Neural progenitor cell (in vitro differentiated cells): ENCODE data around the gene TMEM190. TPM values are rescaled to one million over a fixed set of nuclear protein-coding genes. Genes with fewer than 3 reads are reported as not detected.

Experiments
- DNase-seq: peaks from one replicate; pipeline ENCODE4 v3.0.0-alpha.2; 2016; ENCODE audit warnings: low spot score
- H2AFZ ChIP-seq: fragments of 200-600 bp; sonication (generic); replicated peaks from 2 replicates; pipeline ENCODE4 v1.6.1; 2016; ENCODE audit warnings: antibody characterized with exemption
- H3F3A ChIP-seq: fragments of 200-600 bp; sonication (generic); 2 replicates; pipeline ENCODE4 v1.6.1; 2016; ENCODE audit warnings: antibody characterized with exemption, low read depth
- H3K27ac ChIP-seq: fragments of 200-600 bp; sonication (generic); 2 replicates; pipeline ENCODE4 v1.5.1; 2016; ENCODE audit warnings: mild to moderate bottlenecking
- H3K27me3 ChIP-seq: fragments of 200-600 bp; sonication (generic); 2 replicates; pipeline ENCODE4 v1.6.1; 2016; ENCODE audit warnings: mild to moderate bottlenecking, moderate library complexity
- H3K36me3 ChIP-seq: fragments of 200-600 bp; sonication (generic); 2 replicates; pipeline ENCODE4 v1.5.1; 2016
- H3K4me1 ChIP-seq: fragments of 200-600 bp; sonication (generic); 2 replicates; pipeline ENCODE4 v1.6.1; 2016; ENCODE audit warnings: mixed run types
- H3K4me2 ChIP-seq: fragments of 200-600 bp; sonication (generic); 2 replicates; pipeline ENCODE4 v1.6.1; 2016
- H3K4me3 ChIP-seq: fragments of 200-600 bp; sonication (generic); 2 replicates; pipeline ENCODE4 v1.5.1; 2016
- H3K79me2 ChIP-seq: fragments of 200-600 bp; sonication (generic); 2 replicates; pipeline ENCODE4 v1.6.1; 2016; ENCODE audit warnings: low read depth
- H3K9ac ChIP-seq: fragments of 200-600 bp; sonication (generic); 2 replicates; pipeline ENCODE4 v1.6.1; 2016
- H3K9me3 ChIP-seq: fragments of 200-600 bp; sonication (generic); 2 replicates; pipeline ENCODE4 v1.5.1; 2016; ENCODE audit warnings: low read depth
- H4K20me1 ChIP-seq: fragments of 200-600 bp; sonication (generic); 2 replicates; pipeline ENCODE4 v1.6.1; 2016; ENCODE audit warnings: low read depth
- H3K27ac Mint-ChIP-seq: 3 replicates; pipeline ENCODE4 v1.8.0; 2021; ENCODE audit warnings: mixed read lengths
- H3K27me3 Mint-ChIP-seq: 2 replicates; pipeline ENCODE4 v1.8.0; 2022; ENCODE audit warnings: low read depth, mild to moderate bottlenecking, inconsistent platforms, moderate library complexity, mixed read lengths; ENCODE audit not compliant: insufficient read depth
- H3K36me3 Mint-ChIP-seq: 3 replicates; pipeline ENCODE4 v1.8.0; 2021; ENCODE audit warnings: mixed read lengths
- H3K4me1 Mint-ChIP-seq: 3 replicates; pipeline ENCODE4 v1.8.0; 2021; ENCODE audit warnings: mixed read lengths
- H3K4me3 Mint-ChIP-seq: 3 replicates; pipeline ENCODE4 v1.8.0; 2021; ENCODE audit warnings: mild to moderate bottlenecking, moderate library complexity, mixed read lengths
- H3K9me3 Mint-ChIP-seq: 3 replicates; pipeline ENCODE4 v1.8.0; 2020; ENCODE audit warnings: mixed read lengths
- EZH2 ChIP-seq: fragments of 200-600 bp; sonication (generic); IDR thresholded peaks from 2 replicates; pipeline ENCODE4 v1.6.1; 2017; ENCODE audit warnings: antibody characterized with exemption, mild to moderate bottlenecking, moderate library complexity
- EZH2phosphoT487 ChIP-seq: fragments of 200-600 bp; sonication (generic); IDR thresholded peaks from 2 replicates; pipeline ENCODE4 v1.6.1; 2017; ENCODE audit warnings: antibody characterized with exemption
- total RNA-seq: library from RNA; depleted of rRNA; stranded (reverse); fragments of >200 nt; gene quantifications from 2 replicates; pipeline ENCODE4 v1.2.3, GENCODE V29; 2015; ENCODE audit warnings: low replicate concordance
- TF ChIP-seq, protein P1 (sequence below): fragments of 200-600 bp; sonication (generic); IDR thresholded peaks from 2 replicates; pipeline ENCODE4 v1.5.1; 2017; ENCODE audit warnings: antibody characterized with exemption, mild to moderate bottlenecking

Gene TMEM190
- total RNA-seq, 1 donor from 2014 or later: not detected

DNA sequence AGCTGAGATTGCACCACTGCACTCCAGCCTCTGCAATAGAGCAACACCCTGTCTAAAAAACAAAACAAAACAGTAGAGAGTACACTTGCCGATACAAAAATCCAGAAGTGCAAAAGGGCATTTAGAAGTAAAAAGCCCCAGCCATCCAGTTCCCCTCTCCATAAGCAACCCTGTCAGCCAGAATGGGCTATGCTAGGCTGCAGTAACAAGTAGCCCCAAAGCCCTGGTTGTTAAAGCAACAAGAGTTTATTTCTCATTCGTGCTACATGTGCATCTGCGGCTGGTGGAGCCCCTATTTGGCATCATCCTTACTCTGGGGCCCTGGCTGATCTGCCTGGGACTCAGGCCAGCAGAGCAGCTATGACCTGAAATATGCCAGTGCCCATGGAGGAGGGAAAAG, 47.9 kb downstream of the TMEM190 start:
- Histone ChIP-seq H3K27me3 (peaks cover 11% of the 10 kb centered on the region), H3K4me1 (no peaks in the 10 kb centered on the region), H3K9ac (no peak overlapping the region), H3K79me2 (no peaks in the 10 kb centered on the region), H3K27ac (no peak overlapping the region), H4K20me1 (no peaks in the 10 kb centered on the region), H3K4me3 (no peak overlapping the region), H2AFZ (no peak overlapping the region), H3K9me3 (no peaks in the 10 kb centered on the region), H3K4me2 (no peak overlapping the region), H3F3A (no peaks in the 10 kb centered on the region), H3K36me3 (no peaks in the 10 kb centered on the region)
- H3K9me3 Mint-ChIP-seq: no peaks in the 10 kb centered on the region
- H3K4me1 Mint-ChIP-seq: no peaks in the 10 kb centered on the region
- H3K27me3 Mint-ChIP-seq: peaks cover 12% of the 10 kb centered on the region
- no peak for DNase-seq
- peak overlapping the region; percentile 55 for H3K4me3 Mint-ChIP-seq
- H3K27ac Mint-ChIP-seq: no peak overlapping the region
- no peaks in the 10 kb centered on the region for H3K36me3 Mint-ChIP-seq
- TF ChIP-seq EZH2phosphoT487 (no peak), EZH2 (no peak)
- TF ChIP-seq, protein P1, sequence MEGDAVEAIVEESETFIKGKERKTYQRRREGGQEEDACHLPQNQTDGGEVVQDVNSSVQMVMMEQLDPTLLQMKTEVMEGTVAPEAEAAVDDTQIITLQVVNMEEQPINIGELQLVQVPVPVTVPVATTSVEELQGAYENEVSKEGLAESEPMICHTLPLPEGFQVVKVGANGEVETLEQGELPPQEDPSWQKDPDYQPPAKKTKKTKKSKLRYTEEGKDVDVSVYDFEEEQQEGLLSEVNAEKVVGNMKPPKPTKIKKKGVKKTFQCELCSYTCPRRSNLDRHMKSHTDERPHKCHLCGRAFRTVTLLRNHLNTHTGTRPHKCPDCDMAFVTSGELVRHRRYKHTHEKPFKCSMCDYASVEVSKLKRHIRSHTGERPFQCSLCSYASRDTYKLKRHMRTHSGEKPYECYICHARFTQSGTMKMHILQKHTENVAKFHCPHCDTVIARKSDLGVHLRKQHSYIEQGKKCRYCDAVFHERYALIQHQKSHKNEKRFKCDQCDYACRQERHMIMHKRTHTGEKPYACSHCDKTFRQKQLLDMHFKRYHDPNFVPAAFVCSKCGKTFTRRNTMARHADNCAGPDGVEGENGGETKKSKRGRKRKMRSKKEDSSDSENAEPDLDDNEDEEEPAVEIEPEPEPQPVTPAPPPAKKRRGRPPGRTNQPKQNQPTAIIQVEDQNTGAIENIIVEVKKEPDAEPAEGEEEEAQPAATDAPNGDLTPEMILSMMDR: no peak

DNA sequence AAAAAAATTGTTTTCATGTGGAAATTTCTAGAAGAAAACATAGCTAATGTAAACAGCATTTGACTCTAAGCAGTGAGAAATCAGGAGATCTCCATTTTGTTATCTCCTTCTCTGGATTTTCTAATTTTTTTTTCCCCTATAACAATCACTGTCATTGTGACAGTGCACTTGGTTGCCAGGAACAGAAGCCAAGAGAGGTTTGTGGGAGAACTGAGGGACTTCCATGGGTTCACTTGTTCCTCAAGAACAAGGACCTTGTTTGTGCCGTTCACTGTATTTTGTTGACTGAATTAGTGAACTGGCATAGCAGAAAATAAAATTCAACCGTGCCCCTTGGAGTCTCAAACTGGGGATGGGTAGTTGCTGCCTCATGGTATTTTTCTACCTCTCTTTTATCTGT, 49.4 kb downstream of the TMEM190 start:
- Histone ChIP-seq H3K4me3 (no peak overlapping the region), H3K27ac (no peak overlapping the region), H3K4me1 (no peaks in the 10 kb centered on the region), H3K79me2 (no peaks in the 10 kb centered on the region), H3K9me3 (no peaks in the 10 kb centered on the region), H3K4me2 (no peak overlapping the region), H3K27me3 (peaks cover 4% of the 10 kb centered on the region), H3F3A (no peaks in the 10 kb centered on the region), H2AFZ (no peak overlapping the region), H4K20me1 (no peaks in the 10 kb centered on the region), H3K36me3 (no peaks in the 10 kb centered on the region), H3K9ac (no peak overlapping the region)
- DNase-seq: no peak
- no peaks in the 10 kb centered on the region for H3K4me1 Mint-ChIP-seq
- peaks cover 10% of the 10 kb centered on the region for H3K27me3 Mint-ChIP-seq
- peaks cover 2% of the 10 kb centered on the region for H3K9me3 Mint-ChIP-seq
- H3K36me3 Mint-ChIP-seq: peaks cover 2% of the 10 kb centered on the region
- TF ChIP-seq EZH2phosphoT487 (no peak), EZH2 (no peak)
- TF ChIP-seq, protein P1: no peak
- H3K27ac Mint-ChIP-seq: no peak overlapping the region
- H3K4me3 Mint-ChIP-seq: no peak overlapping the region

Other genes with a start within 250 kb of the TMEM190 start
- gene TNNT1, start 227.6 kb upstream of the TMEM190 start, total RNA-seq: 74.1 and 121 TPM in 2 replicates
- 22.2 and 41.0 TPM in 2 replicates for gene TNNI3, start 219.1 kb upstream of the TMEM190 start, total RNA-seq
- 9.1 and 12.0 TPM in 2 replicates for gene DNAAF3, start 210.2 kb upstream of the TMEM190 start, total RNA-seq
- 0.22 TPM in 1 of 2 replicates, not detected in the other for gene SYT5, start 196.5 kb upstream of the TMEM190 start, total RNA-seq
- not detected in 2 replicates for gene PTPRH, start 167.3 kb upstream of the TMEM190 start, total RNA-seq
- 1.4 and 3.3 TPM in 2 replicates for gene TMEM86B, start 148.1 kb upstream of the TMEM190 start, total RNA-seq
- 13.1 and 40.4 TPM in 2 replicates for gene PPP6R1, start 117.8 kb upstream of the TMEM190 start, total RNA-seq
- 15.0 and 43.1 TPM in 2 replicates for gene HSPBP1, start 96.7 kb upstream of the TMEM190 start, total RNA-seq
- 24.1 and 43.1 TPM in 2 replicates for gene BRSK1, start 92.8 kb upstream of the TMEM190 start, total RNA-seq
- gene TMEM150B, start 51.5 kb upstream of the TMEM190 start, total RNA-seq: 0.62 TPM in 1 of 2 replicates, not detected in the other
- 21.1 and 73.7 TPM in 2 replicates for gene KMT5C, start 37.0 kb upstream of the TMEM190 start, total RNA-seq
- 0.77 TPM in 1 of 2 replicates, not detected in the other for gene COX6B2, start 22.1 kb upstream of the TMEM190 start, total RNA-seq
- gene GARIN5B, start 13.6 kb upstream of the TMEM190 start, total RNA-seq: 0.09 TPM in 1 of 2 replicates, not detected in the other
- gene IL11, start 6.4 kb upstream of the TMEM190 start, total RNA-seq: 0.06 and 0.62 TPM in 2 replicates
- 0.15 TPM in 1 of 2 replicates, not detected in the other for gene TMEM238, start 7.5 kb downstream of the TMEM190 start, total RNA-seq
- 1,017 and 1,124 TPM in 2 replicates for gene RPL28, start 9.1 kb downstream of the TMEM190 start, total RNA-seq
- 118 and 159 TPM in 2 replicates for gene UBE2S, start 31.0 kb downstream of the TMEM190 start, total RNA-seq
- 0.09 and 0.21 TPM in 2 replicates for gene SHISA7, start 66.5 kb downstream of the TMEM190 start, total RNA-seq
- gene ISOC2, start 84.8 kb downstream of the TMEM190 start, total RNA-seq: 14.8 and 34.4 TPM in 2 replicates
- gene C19orf85, start 87.9 kb downstream of the TMEM190 start, total RNA-seq: not detected in 2 replicates
- 5.0 TPM in 1 of 2 replicates, not detected in the other for gene ZNF628, start 99.8 kb downstream of the TMEM190 start, total RNA-seq
- 16.2 and 49.2 TPM in 2 replicates for gene NAT14, start 108.4 kb downstream of the TMEM190 start, total RNA-seq
- gene SSC5D, start 111.6 kb downstream of the TMEM190 start, total RNA-seq: 0.56 TPM in 1 of 2 replicates, not detected in the other
- gene SBK2, start 160.3 kb downstream of the TMEM190 start, total RNA-seq: 6.2 TPM in 1 of 2 replicates, not detected in the other
- 3.3 and 15.1 TPM in 2 replicates for gene SBK3, start 168.7 kb downstream of the TMEM190 start, total RNA-seq
- 2.1 and 15.2 TPM in 2 replicates for gene ZNF579, start 204.0 kb downstream of the TMEM190 start, total RNA-seq
- 4.8 and 10.8 TPM in 2 replicates for gene FIZ1, start 222.7 kb downstream of the TMEM190 start, total RNA-seq
- 3.2 and 5.4 TPM in 2 replicates for gene ZNF524, start 223.5 kb downstream of the TMEM190 start, total RNA-seq
- gene ZNF865, start 228.8 kb downstream of the TMEM190 start, total RNA-seq: 0.49 and 4.5 TPM in 2 replicates
- 3.9 and 12.5 TPM in 2 replicates for gene ZNF784, start 247.7 kb downstream of the TMEM190 start, total RNA-seq